Femur (tissue), 1 donor: ENCODE data around the gene SCAI.
"Not testable (repeated sequence)": the region's sequence is repeated elsewhere in the genome, so short reads cannot be mapped to it uniquely, and the experiment has no call there.

Source experiments
- DNase-seq: peaks from one replicate; pipeline ENCODE4 v3.0.0-alpha.2; 2017

Gene SCAI

GRCh38 chr9:125143377-125144090 is at the start of gene SCAI:
Gene SCAI, minus strand, starts transcription at chr9:125143528. Its CDS starts 91 bp downstream, at chr9:125143437.
- DNase-seq = peak; percentile 100

- DNase-seq = no peak
Observed at GRCh38 chr9:125190361-125190801, 47.1 kb upstream of the SCAI start.

- peak; percentile 98 for DNase-seq
Observed at GRCh38 chr9:125189361-125190289, 46.3 kb upstream of the SCAI start, which contains the start of gene PPP6C. Gene PPP6C, minus strand, starts transcription at chr9:125189803. Its CDS starts 85 bp downstream, at chr9:125189718.

GRCh38 chr9:125189011-125189360 is 45.7 kb upstream of the SCAI start:
- DNase-seq = peak; percentile 48

- DNase-seq = no peak
Observed at GRCh38 chr9:125183561-125183960, 40.2 kb upstream of the SCAI start.

GRCh38 chr9:125183054-125183453 is 39.7 kb upstream of the SCAI start:
- DNase-seq = no peak

- not testable (repeated sequence) for DNase-seq
Observed at GRCh38 chr9:125181756-125182155, 38.4 kb upstream of the SCAI start.

- no peak for DNase-seq
Observed at GRCh38 chr9:125180876-125181275, 37.5 kb upstream of the SCAI start.

GRCh38 chr9:125179776-125180175 is 36.4 kb upstream of the SCAI start:
- not testable (repeated sequence) for DNase-seq

GRCh38 chr9:125177888-125178287 is 34.6 kb upstream of the SCAI start:
- no peak for DNase-seq

- no peak for DNase-seq
Observed at GRCh38 chr9:125176636-125177035, 33.3 kb upstream of the SCAI start.

- DNase-seq = no peak
Observed at GRCh38 chr9:125172031-125172755, 28.9 kb upstream of the SCAI start.

GRCh38 chr9:125169895-125170294 is 26.6 kb upstream of the SCAI start:
- no peak for DNase-seq

- DNase-seq = no peak
Observed at GRCh38 chr9:125166762-125167161, 23.4 kb upstream of the SCAI start.

- not testable (repeated sequence) for DNase-seq
Observed at GRCh38 chr9:125162891-125163290, 19.6 kb upstream of the SCAI start.

- DNase-seq = no peak
Observed at GRCh38 chr9:125161284-125161918, 18.1 kb upstream of the SCAI start.

GRCh38 chr9:125160750-125161149 is 17.4 kb upstream of the SCAI start:
- no peak for DNase-seq

GRCh38 chr9:125156551-125156950 is 13.2 kb upstream of the SCAI start:
- no peak for DNase-seq

GRCh38 chr9:125153712-125154367 is 10.5 kb upstream of the SCAI start:
- DNase-seq = no peak

GRCh38 chr9:125151730-125152129 is 8.4 kb upstream of the SCAI start:
- DNase-seq = no peak

- no peak for DNase-seq
Observed at GRCh38 chr9:125150349-125151245, 7.3 kb upstream of the SCAI start.
